Esophagus muscularis mucosa (tissue), 4 donors: ENCODE measurements around the gene GUCY2D. TPM values are rescaled to one million over a fixed set of nuclear protein-coding genes. Genes with fewer than 3 reads are reported as not detected.

Experiments used
- DNase-seq: peaks from one replicate; pipeline ENCODE4 v3.0.0-alpha.2; 2017; ENCODE audit errors: extremely low spot score
- H3K27ac ChIP-seq, 4 donors: fragments of 200-600 bp; sonication (generic); replicated peaks in 1 of 4; 1 replicate in 3 of 4; 2 replicates in 1 of 4; pipeline ENCODE4 v1.5.1; 2016 to 2019; ENCODE audit warnings: mild to moderate bottlenecking in 1 of 4
- H3K27me3 ChIP-seq, 4 donors: fragments of 200-600 bp; sonication (generic); one replicate each; pipeline versions ENCODE4 v1.5.1 to v1.6.0; 2016 to 2019
- H3K36me3 ChIP-seq, 4 donors: fragments of 200-600 bp; sonication (generic); one replicate each; pipeline ENCODE4 v1.5.1; 2016 to 2019
- H3K4me1 ChIP-seq, 4 donors: fragments of 200-600 bp; sonication (generic); one replicate each; pipeline ENCODE4 v1.5.1; 2016 to 2019
- H3K4me3 ChIP-seq, 4 donors: fragments of 200-600 bp; sonication (generic); 1 replicate in 2 of 4; 2 replicates in 2 of 4; pipeline ENCODE4 v1.5.1; 2016 to 2019; ENCODE audit warnings: mild to moderate bottlenecking in 4 of 4, moderate library complexity in 1 of 4
- H3K9me3 ChIP-seq, 4 donors: fragments of 200-600 bp; sonication (generic); 1 replicate in 3 of 4; 2 replicates in 1 of 4; pipeline ENCODE4 v1.5.1; 2016 to 2019
- EP300 ChIP-seq: sonication (generic); formaldehyde crosslinking; IDR thresholded peaks from one replicate; pipeline ENCODE4 v1.6.1; 2017; ENCODE audit warnings: antibody characterized with exemption
- POLR2A ChIP-seq: fragments of 450-650 bp; IDR thresholded peaks from one replicate; pipeline ENCODE4 v1.6.1; 2017; ENCODE audit warnings: antibody characterized with exemption, moderate library complexity, mild to moderate bottlenecking, low read depth
- POLR2AphosphoS5 ChIP-seq, 2 donors: sonication (generic); formaldehyde crosslinking; IDR thresholded peaks; one replicate each; pipeline ENCODE4 v1.6.1; 2017; ENCODE audit warnings: antibody characterized with exemption in 2 of 2
- WGBS: methylation state at CpG from one replicate; pipeline ENCODE4 v1.1.5; 2018; 5-methylcytosine and 5-hydroxymethylcytosine counted together
- intact Hi-C: fragments of 100-400 bp; cut with DNase I; formaldehyde crosslinking; loops from one replicate; pipeline ENCODE4 v1.15.1; 2023
- total RNA-seq, 4 donors: library from RNA; depleted of rRNA; stranded (reverse); fragments of >200 nt; gene quantifications; one replicate each; pipeline versions ENCODE4 v1.1.0 to v1.2.1, GENCODE V29; 2016
- TF ChIP-seq, protein P1 (sequence below), 3 experiments: fragments of 200-600 bp in 2 of 3; fragments of 450-650 bp in 1 of 3; sonication (generic) in 2 of 3; IDR thresholded peaks; one replicate each; pipeline ENCODE4 v1.5.1; 2017 to 2019; ENCODE audit warnings: antibody characterized with exemption in 3 of 3, mild to moderate bottlenecking in 2 of 3, moderate library complexity in 1 of 3

GUCY2D gene
- total RNA-seq, 4 donors from 2014 or later = 1.1 TPM; not detected in 3

DNA sequence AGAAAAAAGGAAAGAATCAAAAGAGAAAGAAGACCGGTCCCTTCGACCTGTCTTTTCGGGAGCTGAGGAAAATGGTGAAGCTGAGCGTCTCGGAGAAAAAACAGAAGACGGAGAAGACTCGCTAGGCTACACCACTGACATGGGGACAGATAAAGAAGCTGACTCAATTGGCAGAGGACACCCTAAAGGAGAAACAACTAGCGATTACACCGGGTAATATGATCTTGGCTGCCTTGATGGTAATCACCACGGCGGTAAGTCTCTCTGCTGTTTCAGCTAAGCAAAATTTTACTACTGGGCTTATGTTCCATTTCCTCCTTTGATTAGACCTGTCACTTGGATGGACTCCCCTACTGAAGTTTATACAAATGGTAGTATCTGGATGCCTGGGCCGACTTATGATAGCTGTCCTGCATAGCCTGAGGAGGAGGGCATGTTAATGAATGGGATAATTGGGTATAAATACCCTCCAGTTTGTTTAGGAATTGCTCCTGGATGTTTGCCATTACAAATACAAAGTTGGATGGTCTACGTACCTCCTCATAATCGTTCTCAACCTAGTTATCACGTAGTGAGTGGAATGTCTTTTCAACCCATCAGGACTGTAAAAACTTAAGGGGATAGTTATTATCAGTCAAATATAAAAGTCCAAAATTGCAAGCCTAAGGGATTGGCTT is 60.5 kb downstream of the GUCY2D start:
- H3K4me3 ChIP-seq = peak overlapping the region in 3 of 4 donors; percentile 10 to 16 (median 15)
- H3K27me3 ChIP-seq = peaks cover 0 to 78% (median 38%) of the 10 kb centered on the region in 4 donors
- no peak for DNase-seq
- H3K27ac ChIP-seq = no peak overlapping the region
- H3K36me3 ChIP-seq = no peaks in the 10 kb centered on the region
- WGBS = 12% methylated on average over 15 of the region's 15 CpGs
- intact Hi-C loops = no loop called here
- TF ChIP-seq POLR2A = no peak
- TF ChIP-seq POLR2AphosphoS5 (IDR thresholded peaks at IDR 0.05) = no peak
- TF ChIP-seq, protein P1, sequence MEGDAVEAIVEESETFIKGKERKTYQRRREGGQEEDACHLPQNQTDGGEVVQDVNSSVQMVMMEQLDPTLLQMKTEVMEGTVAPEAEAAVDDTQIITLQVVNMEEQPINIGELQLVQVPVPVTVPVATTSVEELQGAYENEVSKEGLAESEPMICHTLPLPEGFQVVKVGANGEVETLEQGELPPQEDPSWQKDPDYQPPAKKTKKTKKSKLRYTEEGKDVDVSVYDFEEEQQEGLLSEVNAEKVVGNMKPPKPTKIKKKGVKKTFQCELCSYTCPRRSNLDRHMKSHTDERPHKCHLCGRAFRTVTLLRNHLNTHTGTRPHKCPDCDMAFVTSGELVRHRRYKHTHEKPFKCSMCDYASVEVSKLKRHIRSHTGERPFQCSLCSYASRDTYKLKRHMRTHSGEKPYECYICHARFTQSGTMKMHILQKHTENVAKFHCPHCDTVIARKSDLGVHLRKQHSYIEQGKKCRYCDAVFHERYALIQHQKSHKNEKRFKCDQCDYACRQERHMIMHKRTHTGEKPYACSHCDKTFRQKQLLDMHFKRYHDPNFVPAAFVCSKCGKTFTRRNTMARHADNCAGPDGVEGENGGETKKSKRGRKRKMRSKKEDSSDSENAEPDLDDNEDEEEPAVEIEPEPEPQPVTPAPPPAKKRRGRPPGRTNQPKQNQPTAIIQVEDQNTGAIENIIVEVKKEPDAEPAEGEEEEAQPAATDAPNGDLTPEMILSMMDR (IDR thresholded peaks at IDR 0.05) = no peak
- no peak for TF ChIP-seq EP300
- H3K9me3 ChIP-seq = no peaks in the 10 kb centered on the region
- peaks cover 3 to 21% (median 13%) of the 10 kb centered on the region in 4 donors for H3K4me1 ChIP-seq

DNA sequence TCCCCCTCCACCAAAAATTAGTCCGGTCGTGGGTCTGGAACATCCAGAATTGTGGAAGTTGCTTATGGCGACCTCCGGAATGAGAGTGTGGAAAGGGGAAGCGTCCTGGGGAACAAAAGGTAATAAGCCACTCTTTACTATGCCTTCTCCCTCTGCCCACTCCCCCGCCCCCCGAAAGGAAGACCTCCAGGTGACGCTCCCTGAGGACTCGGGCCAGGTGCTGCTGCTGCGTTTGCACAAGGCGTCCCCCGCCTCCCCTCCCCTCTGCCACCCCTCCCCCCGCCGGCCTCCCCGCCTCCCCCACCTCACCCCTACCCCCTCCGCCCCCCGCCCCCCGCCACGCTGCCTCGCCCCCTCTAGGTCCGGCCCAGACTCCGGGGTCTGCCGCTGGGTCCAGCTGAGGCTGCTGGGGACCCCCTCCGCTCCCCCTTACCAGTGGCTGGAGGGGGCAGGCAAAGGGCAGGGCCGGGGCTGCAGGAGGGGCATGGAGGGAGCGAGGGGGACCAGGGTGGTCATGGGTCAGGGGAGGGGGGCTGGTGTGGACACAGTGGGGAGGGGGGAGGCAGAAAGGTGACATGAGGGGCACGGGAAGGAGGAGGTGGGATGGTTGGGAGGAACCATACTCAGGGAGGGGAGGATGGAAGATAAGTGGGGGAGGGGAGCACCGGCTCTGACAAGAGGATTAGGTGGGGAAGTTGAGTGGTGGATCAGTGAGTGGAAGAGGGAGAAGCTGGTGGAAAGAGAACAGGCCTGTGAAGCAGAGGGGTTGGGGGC is 61.5 kb downstream of the GUCY2D start:
- Histone ChIP-seq H3K4me3 (no peak overlapping the region), H3K9me3 (no peaks in the 10 kb centered on the region), H3K4me1 (peaks cover 3 to 20% (median 13%) of the 10 kb centered on the region in 4 donors), H3K27me3 (peaks cover 0 to 68% (median 33%) of the 10 kb centered on the region in 4 donors), H3K27ac (no peak overlapping the region), H3K36me3 (no peaks in the 10 kb centered on the region)
- TF ChIP-seq, protein P1 (IDR thresholded peaks at IDR 0.05) = no peak
- TF ChIP-seq POLR2AphosphoS5 (IDR thresholded peaks at IDR 0.05) (no peak), POLR2A (no peak), EP300 (no peak)
- intact Hi-C loops = no loop called here
- 11% methylated on average over 9 of the region's 28 CpGs for WGBS
- DNase-seq = no peak

DNA sequence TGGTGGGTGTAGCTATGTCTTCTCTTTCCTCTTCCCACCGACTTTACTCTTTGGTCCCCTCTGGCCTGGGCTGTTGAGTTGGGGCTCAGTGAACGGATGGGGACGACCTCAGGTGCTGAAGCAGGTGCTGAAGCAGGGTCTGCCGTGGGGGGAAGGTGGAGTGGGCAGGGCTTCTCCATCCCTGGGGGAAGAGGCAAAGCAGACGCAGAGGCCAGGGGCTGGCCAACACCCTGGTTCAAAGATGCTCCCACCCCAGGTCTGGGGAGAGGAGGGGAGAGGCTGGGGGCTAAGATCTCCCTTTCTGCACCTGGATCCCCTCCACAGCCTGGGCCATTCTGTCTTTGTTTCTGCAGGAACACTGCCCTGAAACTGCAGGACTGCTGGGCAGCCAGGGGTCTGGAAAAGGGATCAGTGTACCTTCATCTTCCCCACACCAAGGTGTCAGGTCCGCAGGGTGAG is 62.2 kb downstream of the GUCY2D start:
- Histone ChIP-seq H3K4me1 (peaks cover 3 to 24% (median 15%) of the 10 kb centered on the region in 4 donors), H3K9me3 (no peaks in the 10 kb centered on the region), H3K36me3 (no peaks in the 10 kb centered on the region), H3K27me3 (peaks cover 0 to 62% (median 29%) of the 10 kb centered on the region in 4 donors), H3K27ac (no peak overlapping the region), H3K4me3 (no peak overlapping the region)
- intact Hi-C loops = no loop called here
- TF ChIP-seq, protein P1 (IDR thresholded peaks at IDR 0.05) = no peak
- TF ChIP-seq EP300 (no peak), POLR2AphosphoS5 (IDR thresholded peaks at IDR 0.05) (no peak), POLR2A (no peak)
- 62% methylated on average over 6 of the region's 6 CpGs for WGBS
- no peak for DNase-seq

DNA sequence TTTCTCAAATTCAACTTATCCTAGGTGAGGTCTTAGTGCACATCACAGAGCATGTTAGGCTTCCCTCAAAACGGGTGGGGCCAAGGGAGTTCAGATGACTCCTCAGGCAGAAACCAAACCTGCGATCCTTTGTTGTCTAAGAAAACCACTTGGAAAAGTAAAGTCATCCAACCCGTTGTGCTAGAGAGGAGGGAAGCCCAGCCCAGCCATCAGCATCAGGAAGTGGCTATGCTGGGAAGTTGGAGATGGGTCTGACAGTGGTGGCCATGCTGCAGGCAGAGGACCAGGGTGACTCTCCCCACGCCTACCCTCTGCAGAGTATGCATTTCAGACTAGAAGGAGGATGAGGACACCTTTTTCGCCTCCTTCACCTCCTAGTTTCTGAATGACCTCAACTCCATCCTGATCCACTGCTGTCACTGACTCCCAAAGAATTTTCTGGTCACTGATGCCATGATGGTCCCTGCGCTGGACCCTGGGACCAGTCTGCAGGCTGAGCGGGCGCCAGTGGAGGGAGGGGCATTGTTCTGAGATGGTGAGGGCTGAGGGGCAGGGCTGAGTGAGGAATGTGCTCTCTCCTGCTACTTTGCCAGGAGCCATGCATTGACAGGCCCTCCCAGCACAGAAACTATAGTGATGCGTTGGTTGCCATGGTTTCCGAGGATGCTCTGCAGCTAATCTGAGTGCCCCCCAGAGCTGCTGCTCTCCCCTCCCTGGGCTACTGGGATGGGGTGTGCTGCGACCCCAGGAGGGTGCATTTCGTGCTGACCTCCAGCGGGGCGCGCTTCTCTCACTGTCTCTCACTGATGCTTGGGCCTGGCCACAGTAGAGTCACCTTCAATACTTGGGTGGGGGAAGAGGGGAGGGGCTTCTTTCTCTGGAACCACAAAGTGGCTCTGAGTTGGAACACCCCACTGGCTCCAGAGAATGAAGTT is 64.7 kb downstream of the GUCY2D start:
- Histone ChIP-seq H3K36me3 (no peaks in the 10 kb centered on the region), H3K4me1 (peaks cover 3 to 28% (median 15%) of the 10 kb centered on the region in 4 donors), H3K9me3 (no peaks in the 10 kb centered on the region), H3K27ac (no peak overlapping the region), H3K4me3 (no peak overlapping the region), H3K27me3 (peaks cover 0 to 57% (median 18%) of the 10 kb centered on the region in 4 donors)
- no peak for TF ChIP-seq POLR2AphosphoS5 (IDR thresholded peaks at IDR 0.05)
- no peak for TF ChIP-seq POLR2A
- TF ChIP-seq, protein P1 (IDR thresholded peaks at IDR 0.05) = no peak
- TF ChIP-seq EP300 = no peak
- DNase-seq = no peak
- intact Hi-C loops = no loop called here
- WGBS = 81% methylated on average over 13 of the region's 15 CpGs
